ENCODE measurements around the gene PKP1.

DNA sequence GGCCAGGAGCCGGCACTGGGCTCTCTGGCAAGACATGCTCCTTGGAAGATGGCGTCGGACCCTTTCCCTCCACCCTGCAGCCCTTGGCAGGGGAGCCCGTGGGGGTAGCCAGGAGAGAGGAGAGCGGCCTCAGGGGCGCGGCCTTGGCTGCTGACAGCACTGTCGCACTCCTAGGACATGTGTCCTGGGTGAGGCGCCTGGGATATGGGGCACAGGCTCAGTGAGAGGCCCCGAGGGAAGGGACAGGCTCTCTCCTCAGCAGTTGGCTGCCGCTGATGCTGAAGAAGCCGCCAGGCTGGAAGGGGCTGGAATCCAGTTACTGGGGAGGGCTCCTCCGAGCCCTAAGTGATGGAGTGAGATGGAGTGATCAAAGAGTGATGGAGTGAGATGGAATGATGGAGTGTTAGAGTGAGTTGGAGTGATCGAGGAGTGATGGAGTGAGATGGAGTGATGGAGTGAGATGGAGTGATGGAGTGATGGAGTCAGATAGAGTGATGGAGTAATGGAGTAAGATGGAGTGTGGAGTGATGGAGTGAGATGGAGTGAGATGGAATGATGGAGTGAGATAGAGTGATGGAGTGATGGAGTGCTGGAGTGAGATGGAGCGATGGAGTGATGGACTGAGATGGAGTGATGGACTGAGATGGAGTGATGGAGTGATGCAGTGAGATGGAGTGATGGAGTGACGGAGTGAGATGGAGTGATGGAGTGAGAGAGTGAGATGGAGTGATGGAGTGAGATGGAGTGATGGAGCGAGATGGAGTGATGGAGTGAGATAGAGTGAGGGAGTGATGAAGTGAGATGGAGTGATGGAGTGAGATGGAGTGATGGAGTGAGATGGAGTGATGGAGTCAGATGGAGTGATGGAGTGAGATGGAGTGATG lies 27.6 kb upstream of the PKP1 start:
- no peak for TF ChIP-seq POLR2A (IDR thresholded peaks at IDR 0.05)
- TF ChIP-seq, protein P1, sequence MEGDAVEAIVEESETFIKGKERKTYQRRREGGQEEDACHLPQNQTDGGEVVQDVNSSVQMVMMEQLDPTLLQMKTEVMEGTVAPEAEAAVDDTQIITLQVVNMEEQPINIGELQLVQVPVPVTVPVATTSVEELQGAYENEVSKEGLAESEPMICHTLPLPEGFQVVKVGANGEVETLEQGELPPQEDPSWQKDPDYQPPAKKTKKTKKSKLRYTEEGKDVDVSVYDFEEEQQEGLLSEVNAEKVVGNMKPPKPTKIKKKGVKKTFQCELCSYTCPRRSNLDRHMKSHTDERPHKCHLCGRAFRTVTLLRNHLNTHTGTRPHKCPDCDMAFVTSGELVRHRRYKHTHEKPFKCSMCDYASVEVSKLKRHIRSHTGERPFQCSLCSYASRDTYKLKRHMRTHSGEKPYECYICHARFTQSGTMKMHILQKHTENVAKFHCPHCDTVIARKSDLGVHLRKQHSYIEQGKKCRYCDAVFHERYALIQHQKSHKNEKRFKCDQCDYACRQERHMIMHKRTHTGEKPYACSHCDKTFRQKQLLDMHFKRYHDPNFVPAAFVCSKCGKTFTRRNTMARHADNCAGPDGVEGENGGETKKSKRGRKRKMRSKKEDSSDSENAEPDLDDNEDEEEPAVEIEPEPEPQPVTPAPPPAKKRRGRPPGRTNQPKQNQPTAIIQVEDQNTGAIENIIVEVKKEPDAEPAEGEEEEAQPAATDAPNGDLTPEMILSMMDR (IDR thresholded peaks at IDR 0.05) = no peak
